Motor neuron (in vitro differentiated cells): Measurements from ENCODE around the gene MREG. TPM values are rescaled to one million over a fixed set of nuclear protein-coding genes. Genes with fewer than 3 reads are reported as not detected.

ENCODE experiments used
- ATAC-seq, 8 experiments: fragments of 200-7000 bp; cut with Tn5 transposase; replicated peaks in 6 of 8; 2 replicates each; pipeline ENCODE4 v1.8.0; 2021; ENCODE audit warnings: mild to moderate bottlenecking in 8 of 8, moderate library complexity in 8 of 8
- H3K27ac ChIP-seq, 2 donors: fragments of 250-450 bp; sonication (Bioruptor Pico); 2 replicates each; pipeline ENCODE4 v1.9.0; 2021; ENCODE audit warnings: antibody characterized with exemption in 2 of 2, mild to moderate bottlenecking in 2 of 2, moderate library complexity in 1 of 2
- H3K4me1 ChIP-seq, 2 donors: fragments of 250-450 bp; sonication (Bioruptor Pico); replicated peaks in 1 of 2; 2 replicates each; pipeline ENCODE4 v1.6.1; 2021; ENCODE audit warnings: antibody characterized with exemption in 2 of 2, mild to moderate bottlenecking in 2 of 2, moderate library complexity in 1 of 2
- H3K4me3 ChIP-seq, 5 donors: fragments of 250-450 bp; sonication (Bioruptor Pico); 2 replicates each; pipeline ENCODE4 v1.9.0; 2021; ENCODE audit warnings: antibody characterized with exemption in 5 of 5, mild to moderate bottlenecking in 5 of 5, moderate library complexity in 4 of 5
- WGBS, 10 experiments: fragments of 450-650 bp; shearing (Covaris generic); methylation state at CpG; one replicate each; pipeline ENCODE4 v1.0.0; 2022; 5-methylcytosine and 5-hydroxymethylcytosine counted together
- in situ Hi-C, 9 experiments: fragments of 400-800 bp; cut with MboI; loops; one replicate each; pipeline ENCODE4 v1.15.0; 2021; ENCODE audit warnings: low sequenced_read_pairs in 9 of 9, low pct_unique_long_range_greater_than_20kb in 2 of 9; ENCODE audit not compliant: unreplicated experiment in 9 of 9
- total RNA-seq, 8 experiments: library from RNA; unstranded; fragments of 300-600 nt; gene quantifications; 2 replicates each; pipeline versions ENCODE4 v1.2.3 to v1.2.4, GENCODE V29; 2022

The MREG gene
- total RNA-seq, 8 experiments from 2014 or later: 1.1 to 3.1 (median 2.0) TPM

- 40 to 100% (median 83%) methylated on average over 1 to 3 of the region's 3 CpGs; no CpG with 5 or more reads in 1 of the 10 experiments for WGBS, 10 experiments
- Histone ChIP-seq H3K27ac (no peak overlapping the region), H3K4me1 (no peaks in the 10 kb centered on the region), H3K4me3 (no peak overlapping the region)
- no peak for ATAC-seq
- in situ Hi-C loops: loop anchor here in 2 of 9 experiments (25.0 kb wide), 1 partner anchor 464 kb away; the partner anchor contains the start of gene FN1 (in 2 of the 2)
These were observed 112.5 kb downstream of the MREG start for GRCh38 chr2:215900843-215901242.

DNA sequence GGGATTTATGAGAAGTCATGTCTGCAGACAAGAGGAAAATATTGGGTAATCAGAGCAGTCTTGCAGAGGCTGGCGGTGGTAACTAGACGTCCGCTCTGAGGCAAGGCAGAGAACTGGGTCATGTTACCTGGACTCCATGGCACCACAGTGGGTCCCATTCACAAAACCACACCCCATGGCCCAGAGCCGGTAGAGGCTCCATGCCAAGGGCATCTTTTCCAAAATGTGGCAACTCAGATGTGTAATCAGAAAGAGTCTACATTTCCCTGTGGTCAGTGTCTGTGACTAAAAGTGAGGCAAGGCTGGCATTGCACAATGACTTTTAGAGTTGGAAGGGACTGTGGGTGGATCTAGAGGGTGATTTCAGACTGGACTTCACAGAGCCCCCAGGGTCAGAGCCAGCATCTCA is 113.1 kb downstream of the MREG start:
- in situ Hi-C loops: loop anchor here in 2 of 9 experiments (25.0 kb wide), 1 partner anchor 463 kb away; the partner anchor contains the start of gene FN1 (in 2 of the 2)
- 95 to 100% (median 100%) methylated on average over 1 to 3 of the region's 4 CpGs; no CpG with 5 or more reads in 7 of the 10 experiments for WGBS, 10 experiments

GRCh38 chr2:215899141-215900074 is 113.9 kb downstream of the MREG start:
- no peak for ATAC-seq
- 31 to 100% (median 81%) methylated on average over 1 to 12 of the region's 14 CpGs for WGBS, 10 experiments
- H3K27ac ChIP-seq: no peak overlapping the region
- H3K4me1 ChIP-seq: no peaks in the 10 kb centered on the region
- in situ Hi-C loops: loop anchor here in 2 of 9 experiments (25.0 kb wide), 1 partner anchor 462 kb away; the partner anchor contains the start of gene FN1 (in 2 of the 2)
- no peak overlapping the region for H3K4me3 ChIP-seq

More for the DNA sequence above, 113.1 kb downstream of the MREG start:
- no peak for ATAC-seq
- H3K4me3 ChIP-seq: no peak overlapping the region
- no peaks in the 10 kb centered on the region for H3K4me1 ChIP-seq
- H3K27ac ChIP-seq: no peak overlapping the region

- in situ Hi-C loops: no loop called here
- H3K4me3 ChIP-seq: no peak overlapping the region
These were observed 115.0 kb downstream of the MREG start for GRCh38 chr2:215898363-215898762.

DNA sequence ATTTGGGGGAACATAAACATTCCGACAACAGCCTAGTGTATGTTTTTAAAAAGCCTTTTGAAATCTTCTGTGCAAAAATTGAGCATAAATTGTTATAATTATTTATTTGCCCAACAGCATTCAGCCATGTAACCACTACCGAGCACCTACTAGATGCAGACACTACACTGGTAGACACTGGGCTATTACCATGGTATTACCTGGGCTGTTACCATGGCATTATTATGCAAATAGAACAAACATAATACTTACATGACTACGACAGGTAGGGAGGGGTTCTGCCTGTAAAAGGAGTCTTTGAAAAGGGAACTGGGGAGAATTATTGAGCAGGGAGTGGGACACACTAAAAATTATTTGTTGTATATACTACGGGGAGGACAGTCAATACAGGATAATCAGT is 116.4 kb downstream of the MREG start:
- ATAC-seq: no peak
- Histone ChIP-seq H3K4me1 (no peaks in the 10 kb centered on the region), H3K27ac (no peak overlapping the region), H3K4me3 (no peak overlapping the region)
- 0 to 100% (median 80%) methylated on average over 1 to 4 of the region's 4 CpGs; no CpG with 5 or more reads in 2 of the 10 experiments for WGBS, 10 experiments
- in situ Hi-C loops: no loop called here

More at GRCh38 chr2:215898363-215898762, 115.0 kb downstream of the MREG start:
- no peak for ATAC-seq
- no peaks in the 10 kb centered on the region for H3K4me1 ChIP-seq
- no peak overlapping the region for H3K27ac ChIP-seq
- 57 to 100% (median 83%) methylated on average over 1 to 2 of the region's 2 CpGs; no CpG with 5 or more reads in 2 of the 10 experiments for WGBS, 10 experiments

DNA sequence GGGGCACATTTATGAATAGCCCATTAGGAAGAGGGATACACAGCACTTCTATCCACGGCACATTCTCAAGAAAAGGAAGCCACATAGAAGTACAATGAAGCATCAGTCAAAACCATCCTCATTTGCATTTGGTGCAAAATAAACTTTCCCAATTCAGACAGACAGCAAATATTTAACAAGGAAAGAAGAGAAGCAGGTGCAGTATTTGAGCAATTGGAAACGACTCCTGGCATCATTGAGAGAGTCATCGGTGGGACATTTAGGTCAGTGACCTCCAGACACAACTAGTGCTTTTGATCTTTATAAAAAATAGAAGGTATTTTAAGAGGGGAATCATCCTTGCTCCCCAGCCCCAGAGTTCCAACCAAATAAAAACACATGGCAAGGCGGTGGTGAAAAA is 118.0 kb downstream of the MREG start:
- no peak for ATAC-seq
- in situ Hi-C loops: no loop called here

More for the DNA sequence above, 118.0 kb downstream of the MREG start:
- 62 to 93% (median 80%) methylated on average over 1 to 4 of the region's 4 CpGs; no CpG with 5 or more reads in 2 of the 10 experiments for WGBS, 10 experiments
- Histone ChIP-seq H3K4me3 (no peak overlapping the region), H3K27ac (no peak overlapping the region), H3K4me1 (no peaks in the 10 kb centered on the region)

Other genes with a start within 250 kb of the MREG start
- 10 to 100 TPM in 5 of 8 experiments, 1 to 10 TPM in 3; 4.0 to 28.6 (median 16.6) TPM for gene PECR, start 68.3 kb upstream of the MREG start, total RNA-seq
- gene TMEM169, start 68.4 kb upstream of the MREG start, total RNA-seq: 10 to 100 TPM in 5 of 8 experiments, under 1 TPM in 2, not detected in 1; 0.28 to 67.8 (median 25.6) TPM
- 100 to 1,000 TPM; 203 to 388 (median 245) TPM for gene XRCC5, start 95.8 kb upstream of the MREG start, total RNA-seq